Lower leg skin (tissue), 3 donors: Measurements from ENCODE around the gene ADGRA1.

Source experiments
- POLR2A ChIP-seq, 2 donors: fragments of 450-650 bp; IDR thresholded peaks; one replicate each; pipeline ENCODE4 v1.6.1; 2016 to 2017; ENCODE audit warnings: antibody characterized with exemption in 2 of 2, mild to moderate bottlenecking in 1 of 2, moderate library complexity in 1 of 2
- TF ChIP-seq, protein P1 (sequence below), 3 donors: fragments of 450-650 bp; IDR thresholded peaks; one replicate each; pipeline ENCODE4 v1.5.1; 2016; ENCODE audit warnings: antibody characterized with exemption in 3 of 3, mild to moderate bottlenecking in 3 of 3, moderate library complexity in 2 of 3

DNA sequence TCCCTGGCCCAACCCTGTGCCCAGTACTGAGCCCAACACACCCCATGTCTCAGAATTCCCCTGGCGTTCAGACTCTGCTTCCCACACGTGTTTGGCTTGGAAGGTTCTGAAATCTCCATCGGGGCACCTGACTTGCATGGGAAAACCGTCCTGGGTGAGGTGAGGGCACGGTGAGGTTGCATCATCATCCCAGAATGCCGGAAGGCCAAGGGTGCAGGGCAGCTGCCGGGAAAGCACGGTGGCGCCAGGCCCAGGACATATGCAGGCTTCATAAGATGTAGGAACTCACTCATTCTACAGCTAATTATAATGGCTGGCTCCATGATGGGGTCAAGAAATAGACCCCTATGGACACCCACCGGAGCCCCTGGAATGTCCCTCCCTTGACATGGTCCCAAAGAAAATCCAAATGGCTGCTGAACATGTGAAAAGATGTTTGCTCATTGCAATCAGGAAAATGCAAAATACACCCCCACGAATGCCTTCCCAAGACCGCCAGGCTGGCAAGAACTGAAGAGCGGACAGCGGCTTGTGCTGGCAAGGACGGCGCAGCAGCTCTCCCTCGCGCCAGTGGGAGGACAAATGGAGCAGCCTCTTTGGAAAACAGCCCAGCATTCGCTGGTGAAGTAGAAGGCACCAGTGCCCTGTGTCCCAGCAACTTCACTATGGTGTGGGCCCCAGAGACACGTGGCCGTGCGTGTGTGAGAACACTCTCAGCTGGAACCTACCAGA lies 74.6 kb downstream of the ADGRA1 start:
- TF ChIP-seq, protein P1, sequence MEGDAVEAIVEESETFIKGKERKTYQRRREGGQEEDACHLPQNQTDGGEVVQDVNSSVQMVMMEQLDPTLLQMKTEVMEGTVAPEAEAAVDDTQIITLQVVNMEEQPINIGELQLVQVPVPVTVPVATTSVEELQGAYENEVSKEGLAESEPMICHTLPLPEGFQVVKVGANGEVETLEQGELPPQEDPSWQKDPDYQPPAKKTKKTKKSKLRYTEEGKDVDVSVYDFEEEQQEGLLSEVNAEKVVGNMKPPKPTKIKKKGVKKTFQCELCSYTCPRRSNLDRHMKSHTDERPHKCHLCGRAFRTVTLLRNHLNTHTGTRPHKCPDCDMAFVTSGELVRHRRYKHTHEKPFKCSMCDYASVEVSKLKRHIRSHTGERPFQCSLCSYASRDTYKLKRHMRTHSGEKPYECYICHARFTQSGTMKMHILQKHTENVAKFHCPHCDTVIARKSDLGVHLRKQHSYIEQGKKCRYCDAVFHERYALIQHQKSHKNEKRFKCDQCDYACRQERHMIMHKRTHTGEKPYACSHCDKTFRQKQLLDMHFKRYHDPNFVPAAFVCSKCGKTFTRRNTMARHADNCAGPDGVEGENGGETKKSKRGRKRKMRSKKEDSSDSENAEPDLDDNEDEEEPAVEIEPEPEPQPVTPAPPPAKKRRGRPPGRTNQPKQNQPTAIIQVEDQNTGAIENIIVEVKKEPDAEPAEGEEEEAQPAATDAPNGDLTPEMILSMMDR (IDR thresholded peaks at IDR 0.05), result no peak
- no peak for TF ChIP-seq POLR2A (IDR thresholded peaks at IDR 0.05)
